Measurements from ENCODE around the gene TK1. TPM values are rescaled to one million over a fixed set of nuclear protein-coding genes. Genes with fewer than 3 reads are reported as not detected.

TK1 gene
- total RNA-seq, 1 experiment from 2014 or later, result 89.7 TPM

GRCh38 chr17:78132767-78133178 lies 54.1 kb downstream of the TK1 start:
- H3K27ac Mint-ChIP-seq (ENCODE audit: unreplicated experiment), result no peak overlapping the region
- no peaks in the 10 kb centered on the region for H3K9me3 Mint-ChIP-seq (ENCODE audit: low read depth, unreplicated experiment)
- BruUV-seq (replicated peaks), result no TSS peak
- intact Hi-C loops (cut with micrococcal nuclease; ENCODE audit: unreplicated experiment), result no loop called here
- no peaks in the 10 kb centered on the region for H3K27me3 Mint-ChIP-seq (ENCODE audit: unreplicated experiment)
- H3K4me3 Mint-ChIP-seq (ENCODE audit: low read depth, unreplicated experiment), result peak overlapping the region; percentile 68
- H3K4me1 Mint-ChIP-seq (ENCODE audit: low read depth, unreplicated experiment), result peaks cover 50% of the 10 kb centered on the region
- H3K36me3 Mint-ChIP-seq (ENCODE audit: insufficient read depth, unreplicated experiment), result peaks cover 38% of the 10 kb centered on the region
- CTCF ChIA-PET, result interaction anchor here (1.0 to 1.3 kb wide), 2 partner anchors 12 to 36 kb away, joined by 3 read pairs; partner anchors contain the start of gene SYNGR2
- DNase-seq, result no peak
- TF ChIP-seq CTCF (IDR thresholded peaks at IDR 0.05; ENCODE audit: unreplicated experiment), result no peak

- no peak overlapping the region for H3K27ac Mint-ChIP-seq (ENCODE audit: unreplicated experiment)
- H3K4me3 Mint-ChIP-seq (ENCODE audit: low read depth, unreplicated experiment), result peak overlapping the region; percentile 68
- no peaks in the 10 kb centered on the region for H3K9me3 Mint-ChIP-seq (ENCODE audit: low read depth, unreplicated experiment)
- peak; percentile 72 for DNase-seq
- H3K4me1 Mint-ChIP-seq (ENCODE audit: low read depth, unreplicated experiment), result peaks cover 44% of the 10 kb centered on the region
- CTCF ChIA-PET, result interaction anchor here (0.7 to 1.3 kb wide), 3 partner anchors 13 to 50 kb away, joined by 3 read pairs; partner anchors contain the start of gene SYNGR2
- TF ChIP-seq CTCF (IDR thresholded peaks at IDR 0.05; ENCODE audit: unreplicated experiment), result no peak
- H3K27me3 Mint-ChIP-seq (ENCODE audit: unreplicated experiment), result no peaks in the 10 kb centered on the region
- no TSS peak for BruUV-seq (replicated peaks)
- intact Hi-C loops (cut with micrococcal nuclease; ENCODE audit: unreplicated experiment), result no loop called here
- peaks cover 44% of the 10 kb centered on the region for H3K36me3 Mint-ChIP-seq (ENCODE audit: insufficient read depth, unreplicated experiment)
These were observed 54.7 kb downstream of the TK1 start for GRCh38 chr17:78132084-78132676.

GRCh38 chr17:78131172-78132083 lies 55.4 kb downstream of the TK1 start:
- H3K36me3 Mint-ChIP-seq (ENCODE audit: insufficient read depth, unreplicated experiment), result peaks cover 51% of the 10 kb centered on the region
- peak overlapping the region; percentile 68 for H3K4me3 Mint-ChIP-seq (ENCODE audit: low read depth, unreplicated experiment)
- H3K4me1 Mint-ChIP-seq (ENCODE audit: low read depth, unreplicated experiment), result peaks cover 44% of the 10 kb centered on the region
- no peaks in the 10 kb centered on the region for H3K27me3 Mint-ChIP-seq (ENCODE audit: unreplicated experiment)
- H3K9me3 Mint-ChIP-seq (ENCODE audit: low read depth, unreplicated experiment), result no peaks in the 10 kb centered on the region
- H3K27ac Mint-ChIP-seq (ENCODE audit: unreplicated experiment), result no peak overlapping the region
- CTCF ChIA-PET, result interaction anchor here (0.7 to 1.3 kb wide), 3 partner anchors 13 to 51 kb away, joined by 3 read pairs; partner anchors contain the start of gene SYNGR2
- TF ChIP-seq CTCF (IDR thresholded peaks at IDR 0.05; ENCODE audit: unreplicated experiment), result no peak
- BruUV-seq (replicated peaks), result no TSS peak
- no peak for DNase-seq
- intact Hi-C loops (cut with micrococcal nuclease; ENCODE audit: unreplicated experiment), result no loop called here

- H3K4me3 Mint-ChIP-seq (ENCODE audit: low read depth, unreplicated experiment), result peak within 1 kb of the TSS; percentile 88
- no peak for DNase-seq
- peaks cover 37% of the 10 kb centered on the region for H3K4me1 Mint-ChIP-seq (ENCODE audit: low read depth, unreplicated experiment)
- peaks cover 51% of the 10 kb centered on the region for H3K36me3 Mint-ChIP-seq (ENCODE audit: insufficient read depth, unreplicated experiment)
- BruUV-seq (replicated peaks), result no TSS peak
- CTCF ChIA-PET, result no interaction called here
- intact Hi-C loops (cut with micrococcal nuclease; ENCODE audit: unreplicated experiment), result no loop called here
- TF ChIP-seq CTCF (IDR thresholded peaks at IDR 0.05; ENCODE audit: unreplicated experiment), result no peak
- peak within 1 kb of the TSS; percentile 87 for H3K27ac Mint-ChIP-seq (ENCODE audit: unreplicated experiment)
- no peaks in the 10 kb centered on the region for H3K27me3 Mint-ChIP-seq (ENCODE audit: unreplicated experiment)
- no peaks in the 10 kb centered on the region for H3K9me3 Mint-ChIP-seq (ENCODE audit: low read depth, unreplicated experiment)
These were observed 56.3 kb downstream of the TK1 start, which contains the start of gene TMC8 for GRCh38 chr17:78130437-78131101. TSS of gene TMC8 (plus strand) at chr17:78130771. CDS start at chr17:78131589, 818 bp downstream.
